Ovary (tissue), 3 donors: Measurements from ENCODE around the gene TEDC2.

Source experiments
- EP300 ChIP-seq: sonication (generic); formaldehyde crosslinking; IDR thresholded peaks from one replicate; pipeline ENCODE4 v1.6.1; 2017; ENCODE audit warnings: antibody characterized with exemption
- POLR2A ChIP-seq: fragments of 450-650 bp; IDR thresholded peaks from one replicate; pipeline ENCODE4 v1.6.1; 2017; ENCODE audit warnings: antibody characterized with exemption, mild to moderate bottlenecking, moderate library complexity
- TF ChIP-seq, protein P1 (sequence below), 3 donors: fragments of 450-650 bp in 2 of 3; fragments of 200-600 bp in 1 of 3; IDR thresholded peaks; one replicate each; pipeline versions ENCODE4 v1.5.1 to v1.8.0; 2016 to 2022; ENCODE audit warnings: antibody characterized with exemption in 3 of 3, mild to moderate bottlenecking in 1 of 3
- donor health status: DM: no; HTN: no; CAD: no.

DNA sequence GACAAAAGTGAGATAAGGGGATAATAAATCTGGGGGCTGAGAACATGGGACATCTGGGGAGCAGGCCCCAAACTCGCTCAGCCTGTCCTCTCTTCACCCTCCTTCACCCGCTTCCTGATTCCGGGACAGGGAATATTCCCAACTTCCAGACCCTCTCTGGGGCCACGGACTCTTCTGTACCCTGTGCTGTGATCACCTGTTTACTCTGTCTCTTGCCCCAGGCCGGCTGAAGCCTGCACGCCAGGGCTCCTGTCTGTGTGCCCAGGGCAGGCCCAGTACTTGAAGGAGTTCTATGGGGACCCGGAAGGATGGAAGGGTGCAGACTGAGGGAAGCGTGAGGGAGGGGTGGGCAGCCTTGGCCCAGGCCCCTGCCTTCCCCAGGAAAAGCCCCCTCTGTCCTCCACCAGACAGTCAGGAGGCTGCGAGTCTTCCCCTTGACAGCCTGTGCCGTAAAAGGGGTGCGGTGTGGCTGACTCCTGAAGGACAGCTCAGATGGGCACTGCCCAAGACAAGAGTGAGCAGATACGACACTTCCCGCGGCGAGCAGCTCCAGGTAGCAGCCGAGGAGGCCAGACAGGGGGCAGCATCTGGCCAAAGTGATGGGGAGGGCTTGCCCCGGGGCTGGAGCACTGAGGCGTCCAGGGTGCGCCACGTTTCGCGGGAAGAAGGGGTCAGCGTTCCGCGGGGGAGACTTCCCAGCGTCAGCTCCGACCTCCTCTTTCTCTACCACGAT, 31.7 kb upstream of the TEDC2 start:
- TF ChIP-seq, protein P1, sequence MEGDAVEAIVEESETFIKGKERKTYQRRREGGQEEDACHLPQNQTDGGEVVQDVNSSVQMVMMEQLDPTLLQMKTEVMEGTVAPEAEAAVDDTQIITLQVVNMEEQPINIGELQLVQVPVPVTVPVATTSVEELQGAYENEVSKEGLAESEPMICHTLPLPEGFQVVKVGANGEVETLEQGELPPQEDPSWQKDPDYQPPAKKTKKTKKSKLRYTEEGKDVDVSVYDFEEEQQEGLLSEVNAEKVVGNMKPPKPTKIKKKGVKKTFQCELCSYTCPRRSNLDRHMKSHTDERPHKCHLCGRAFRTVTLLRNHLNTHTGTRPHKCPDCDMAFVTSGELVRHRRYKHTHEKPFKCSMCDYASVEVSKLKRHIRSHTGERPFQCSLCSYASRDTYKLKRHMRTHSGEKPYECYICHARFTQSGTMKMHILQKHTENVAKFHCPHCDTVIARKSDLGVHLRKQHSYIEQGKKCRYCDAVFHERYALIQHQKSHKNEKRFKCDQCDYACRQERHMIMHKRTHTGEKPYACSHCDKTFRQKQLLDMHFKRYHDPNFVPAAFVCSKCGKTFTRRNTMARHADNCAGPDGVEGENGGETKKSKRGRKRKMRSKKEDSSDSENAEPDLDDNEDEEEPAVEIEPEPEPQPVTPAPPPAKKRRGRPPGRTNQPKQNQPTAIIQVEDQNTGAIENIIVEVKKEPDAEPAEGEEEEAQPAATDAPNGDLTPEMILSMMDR (IDR thresholded peaks at IDR 0.05), result peak in 2 of 3 donors; percentile 12 to 38
- TF ChIP-seq EP300 (no peak), POLR2A (no peak)
